HTERT RPE-1 (cell line): ENCODE measurements around the gene SLC8B1.

Experiments used
- in situ Hi-C: fragments of 300-500 bp; cut with MboI; formaldehyde crosslinking; loops from 4 replicates; pipeline ENCODE4 v1.14.3; 2020; ENCODE audit warnings: low sequenced_read_pairs

SLC8B1 gene

GRCh38 chr12:113296557-113297213 lies 38.2 kb downstream of the SLC8B1 start:
- in situ Hi-C loops, result no loop called here

GRCh38 chr12:113295886-113296556 lies 38.9 kb downstream of the SLC8B1 start:
- in situ Hi-C loops, result no loop called here

- in situ Hi-C loops, result no loop called here
Measured at GRCh38 chr12:113293100-113293499, 41.8 kb downstream of the SLC8B1 start.

- in situ Hi-C loops, result no loop called here
Measured at GRCh38 chr12:113292547-113292946, 42.4 kb downstream of the SLC8B1 start.

- in situ Hi-C loops, result no loop called here
Measured at GRCh38 chr12:113292091-113292490, 42.8 kb downstream of the SLC8B1 start.

- in situ Hi-C loops, result no loop called here
Measured at GRCh38 chr12:113291586-113291985, 43.3 kb downstream of the SLC8B1 start.

GRCh38 chr12:113290506-113290905 lies 44.4 kb downstream of the SLC8B1 start:
- in situ Hi-C loops, result no loop called here

- in situ Hi-C loops, result no loop called here
Measured at GRCh38 chr12:113289361-113289760, 45.5 kb downstream of the SLC8B1 start.

GRCh38 chr12:113287899-113288282 lies 47.0 kb downstream of the SLC8B1 start:
- in situ Hi-C loops, result no loop called here

GRCh38 chr12:113287146-113287898 lies 47.6 kb downstream of the SLC8B1 start:
- in situ Hi-C loops, result no loop called here

- in situ Hi-C loops, result no loop called here
Measured at GRCh38 chr12:113286712-113287111, 48.2 kb downstream of the SLC8B1 start.

GRCh38 chr12:113285679-113286610 lies 49.0 kb downstream of the SLC8B1 start:
- in situ Hi-C loops, result no loop called here

- in situ Hi-C loops, result no loop called here
Measured at GRCh38 chr12:113284751-113285150, 50.2 kb downstream of the SLC8B1 start.

- in situ Hi-C loops, result no loop called here
Measured at GRCh38 chr12:113278633-113279032, 56.3 kb downstream of the SLC8B1 start.

- in situ Hi-C loops, result no loop called here
Measured at GRCh38 chr12:113278141-113278540, 56.8 kb downstream of the SLC8B1 start.

GRCh38 chr12:113277511-113277910 lies 57.4 kb downstream of the SLC8B1 start:
- in situ Hi-C loops, result no loop called here

- in situ Hi-C loops, result no loop called here
Measured at GRCh38 chr12:113276946-113277500, 57.9 kb downstream of the SLC8B1 start.

- in situ Hi-C loops, result no loop called here
Measured at GRCh38 chr12:113276306-113276705, 58.6 kb downstream of the SLC8B1 start.

- in situ Hi-C loops, result no loop called here
Measured at GRCh38 chr12:113274848-113275247, 60.1 kb downstream of the SLC8B1 start.

- in situ Hi-C loops, result no loop called here
Measured at GRCh38 chr12:113273053-113273725, 61.7 kb downstream of the SLC8B1 start.
